ENCODE measurements around the gene NDST4. TPM values are rescaled to one million over a fixed set of nuclear protein-coding genes. Genes with fewer than 3 reads are reported as not detected.

Gene NDST4
- not detected in 2 replicates for total RNA-seq

GRCh38 chr4:115113506-115114106, at the start of gene NDST4:
Gene NDST4, minus strand, starts transcription at chr4:115113620. Its CDS starts 36,584 bp downstream, at chr4:115077036.

